Measurements from ENCODE around the gene RFLNA.

DNA sequence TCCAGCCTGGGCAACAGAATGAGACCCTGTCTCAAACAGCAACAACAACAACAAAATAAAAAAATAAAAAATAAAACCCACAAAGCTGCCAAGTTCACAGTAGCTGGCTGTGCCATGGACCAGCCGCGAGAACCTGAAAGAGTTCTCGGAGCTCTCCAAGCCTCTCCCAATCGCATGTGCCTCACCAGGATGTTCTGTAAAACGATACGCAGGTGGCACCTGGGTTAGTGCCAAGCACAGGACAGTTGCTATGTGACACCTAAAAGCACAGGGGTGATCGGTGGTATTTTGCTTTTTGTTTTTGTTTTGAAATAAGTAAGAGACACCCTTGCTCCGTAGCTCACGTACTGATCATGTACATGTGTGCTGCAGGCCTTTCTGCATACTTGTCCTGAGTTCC, 52.4 kb downstream of the RFLNA start:
- TF ChIP-seq, protein P1, sequence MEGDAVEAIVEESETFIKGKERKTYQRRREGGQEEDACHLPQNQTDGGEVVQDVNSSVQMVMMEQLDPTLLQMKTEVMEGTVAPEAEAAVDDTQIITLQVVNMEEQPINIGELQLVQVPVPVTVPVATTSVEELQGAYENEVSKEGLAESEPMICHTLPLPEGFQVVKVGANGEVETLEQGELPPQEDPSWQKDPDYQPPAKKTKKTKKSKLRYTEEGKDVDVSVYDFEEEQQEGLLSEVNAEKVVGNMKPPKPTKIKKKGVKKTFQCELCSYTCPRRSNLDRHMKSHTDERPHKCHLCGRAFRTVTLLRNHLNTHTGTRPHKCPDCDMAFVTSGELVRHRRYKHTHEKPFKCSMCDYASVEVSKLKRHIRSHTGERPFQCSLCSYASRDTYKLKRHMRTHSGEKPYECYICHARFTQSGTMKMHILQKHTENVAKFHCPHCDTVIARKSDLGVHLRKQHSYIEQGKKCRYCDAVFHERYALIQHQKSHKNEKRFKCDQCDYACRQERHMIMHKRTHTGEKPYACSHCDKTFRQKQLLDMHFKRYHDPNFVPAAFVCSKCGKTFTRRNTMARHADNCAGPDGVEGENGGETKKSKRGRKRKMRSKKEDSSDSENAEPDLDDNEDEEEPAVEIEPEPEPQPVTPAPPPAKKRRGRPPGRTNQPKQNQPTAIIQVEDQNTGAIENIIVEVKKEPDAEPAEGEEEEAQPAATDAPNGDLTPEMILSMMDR (conservative IDR thresholded peaks at IDR 0.05 in 1 of 2, IDR thresholded peaks at IDR 0.05 in 1 of 2; ENCODE audit: low read depth in 1 of 2, low read length in 2 of 2), result no peak
- TF ChIP-seq EZH2 (IDR thresholded peaks at IDR 0.05; ENCODE audit: low read length, missing control alignments), result no peak
